Colonic mucosa (tissue), 4 donors: Measurements from ENCODE around the gene GPR63. TPM values are rescaled to one million over a fixed set of nuclear protein-coding genes. Genes with fewer than 3 reads are reported as not detected.

Source experiments
- DNase-seq: peaks from one replicate; pipeline ENCODE4 v3.0.0-alpha.2; 2020
- H3K27ac ChIP-seq: fragments of 200-600 bp; one replicate; pipeline ENCODE4 v1.8.0; 2021
- H3K27me3 ChIP-seq: fragments of 200-600 bp; one replicate; pipeline ENCODE4 v1.8.0; 2021
- H3K36me3 ChIP-seq: fragments of 200-600 bp; one replicate; pipeline ENCODE4 v1.8.0; 2021
- H3K4me1 ChIP-seq: fragments of 200-600 bp; one replicate; pipeline ENCODE4 v1.8.0; 2021; ENCODE audit warnings: mild to moderate bottlenecking
- H3K4me3 ChIP-seq: fragments of 200-600 bp; one replicate; pipeline ENCODE4 v1.8.0; 2021
- H3K9ac ChIP-seq, 2 donors: one replicate each; pipeline ENCODE4 v1.7.0; 2013; ENCODE audit warnings: control low read depth in 2 of 2, low read depth in 2 of 2, low read length in 2 of 2
- H3K9me3 ChIP-seq: fragments of 200-600 bp; one replicate; pipeline ENCODE4 v1.8.0; 2021
- intact Hi-C: fragments of 100-400 bp; cut with DNase I; formaldehyde crosslinking; loops from one replicate; pipeline ENCODE4 v1.14.1; 2022
- total RNA-seq, 2 donors: library from RNA; stranded (reverse); fragmentation: NEBNext Ultra II Directional in 1 of 2; extraction: Animal tissue kit (Norgen Biotek cat#: 25700) in 1 of 2; gene quantifications; one replicate each; pipeline ENCODE4 v1.2.1, GENCODE V29; 2021
- TF ChIP-seq, protein P1 (sequence below): fragments of 200-600 bp; IDR thresholded peaks from one replicate; pipeline ENCODE4 v1.8.0; 2022; ENCODE audit warnings: antibody characterized with exemption, mild to moderate bottlenecking
- donor health status: healthy.
- donor health status: DM: no; HTN: no; CAD: no.
- donor health status: DM: no; HTN: no; CAD: no.

GPR63 gene
- total RNA-seq, 2 donors from 2014 or later = 0.96 to 1.9 TPM

GRCh38 chr6:96811670-96812069 is 25.6 kb downstream of the GPR63 start:
- Histone ChIP-seq H3K27ac (no peak overlapping the region), H3K4me3 (no peak overlapping the region), H3K9ac (no peak overlapping the region), H3K36me3 (no peaks in the 10 kb centered on the region), H3K9me3 (no peaks in the 10 kb centered on the region), H3K27me3 (no peaks in the 10 kb centered on the region), H3K4me1 (no peaks in the 10 kb centered on the region)
- TF ChIP-seq, protein P1, sequence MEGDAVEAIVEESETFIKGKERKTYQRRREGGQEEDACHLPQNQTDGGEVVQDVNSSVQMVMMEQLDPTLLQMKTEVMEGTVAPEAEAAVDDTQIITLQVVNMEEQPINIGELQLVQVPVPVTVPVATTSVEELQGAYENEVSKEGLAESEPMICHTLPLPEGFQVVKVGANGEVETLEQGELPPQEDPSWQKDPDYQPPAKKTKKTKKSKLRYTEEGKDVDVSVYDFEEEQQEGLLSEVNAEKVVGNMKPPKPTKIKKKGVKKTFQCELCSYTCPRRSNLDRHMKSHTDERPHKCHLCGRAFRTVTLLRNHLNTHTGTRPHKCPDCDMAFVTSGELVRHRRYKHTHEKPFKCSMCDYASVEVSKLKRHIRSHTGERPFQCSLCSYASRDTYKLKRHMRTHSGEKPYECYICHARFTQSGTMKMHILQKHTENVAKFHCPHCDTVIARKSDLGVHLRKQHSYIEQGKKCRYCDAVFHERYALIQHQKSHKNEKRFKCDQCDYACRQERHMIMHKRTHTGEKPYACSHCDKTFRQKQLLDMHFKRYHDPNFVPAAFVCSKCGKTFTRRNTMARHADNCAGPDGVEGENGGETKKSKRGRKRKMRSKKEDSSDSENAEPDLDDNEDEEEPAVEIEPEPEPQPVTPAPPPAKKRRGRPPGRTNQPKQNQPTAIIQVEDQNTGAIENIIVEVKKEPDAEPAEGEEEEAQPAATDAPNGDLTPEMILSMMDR = no peak
- no peak for DNase-seq
- intact Hi-C loops = no loop called here

- intact Hi-C loops = no loop called here
- Histone ChIP-seq H3K27me3 (no peaks in the 10 kb centered on the region), H3K27ac (no peak overlapping the region), H3K9ac (no peak overlapping the region), H3K9me3 (no peaks in the 10 kb centered on the region), H3K36me3 (no peaks in the 10 kb centered on the region), H3K4me3 (no peak overlapping the region), H3K4me1 (no peaks in the 10 kb centered on the region)
- TF ChIP-seq, protein P1 = no peak
- no peak for DNase-seq
These were observed 26.1 kb downstream of the GPR63 start for GRCh38 chr6:96811136-96811535.

DNA sequence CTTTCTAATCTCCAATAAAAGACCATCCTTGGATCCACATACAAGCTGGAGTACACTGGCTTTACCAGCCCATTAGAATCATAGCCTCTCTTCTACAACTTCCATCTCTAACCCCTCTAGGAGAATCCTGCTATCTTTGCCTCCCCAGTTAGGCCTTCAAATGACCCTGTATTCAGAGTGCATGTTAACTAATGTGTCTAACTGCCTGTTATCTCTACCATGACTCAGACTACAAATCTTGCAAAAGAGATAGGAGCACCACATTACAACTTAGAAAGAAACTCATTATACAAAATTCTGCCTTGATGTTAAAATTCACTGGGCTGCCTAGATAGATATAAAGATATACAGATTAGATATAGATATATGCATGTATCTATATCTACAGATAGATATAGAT is 28.2 kb downstream of the GPR63 start:
- Histone ChIP-seq H3K27ac (no peak overlapping the region), H3K9me3 (no peaks in the 10 kb centered on the region), H3K9ac (no peak overlapping the region), H3K27me3 (no peaks in the 10 kb centered on the region), H3K4me3 (no peak overlapping the region), H3K36me3 (no peaks in the 10 kb centered on the region), H3K4me1 (no peaks in the 10 kb centered on the region)
- TF ChIP-seq, protein P1 = no peak
- intact Hi-C loops = no loop called here
- no peak for DNase-seq

DNA sequence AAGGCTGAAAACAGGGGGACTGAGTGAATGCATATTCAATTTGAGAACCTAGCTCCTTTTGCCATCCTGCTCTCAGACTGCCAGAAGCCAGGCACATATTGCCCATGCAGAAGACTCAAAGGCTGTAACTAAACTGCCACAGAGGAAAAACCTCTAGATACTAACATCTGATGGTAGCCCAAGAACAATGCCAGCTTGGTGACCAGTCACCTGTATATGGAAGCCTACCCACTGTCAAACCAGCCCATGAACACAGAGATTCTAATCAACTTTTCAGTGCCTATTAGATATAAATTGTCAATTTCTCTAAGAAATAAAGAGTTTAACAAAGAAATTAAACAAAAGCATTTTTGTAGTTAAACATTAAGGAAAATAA is 34.2 kb downstream of the GPR63 start:
- Histone ChIP-seq H3K27ac (no peak overlapping the region), H3K4me1 (no peaks in the 10 kb centered on the region), H3K9me3 (no peaks in the 10 kb centered on the region), H3K36me3 (no peaks in the 10 kb centered on the region), H3K4me3 (no peak overlapping the region), H3K27me3 (no peaks in the 10 kb centered on the region), H3K9ac (no peak overlapping the region)
- intact Hi-C loops = no loop called here
- no peak for DNase-seq
- TF ChIP-seq, protein P1 = no peak

DNA sequence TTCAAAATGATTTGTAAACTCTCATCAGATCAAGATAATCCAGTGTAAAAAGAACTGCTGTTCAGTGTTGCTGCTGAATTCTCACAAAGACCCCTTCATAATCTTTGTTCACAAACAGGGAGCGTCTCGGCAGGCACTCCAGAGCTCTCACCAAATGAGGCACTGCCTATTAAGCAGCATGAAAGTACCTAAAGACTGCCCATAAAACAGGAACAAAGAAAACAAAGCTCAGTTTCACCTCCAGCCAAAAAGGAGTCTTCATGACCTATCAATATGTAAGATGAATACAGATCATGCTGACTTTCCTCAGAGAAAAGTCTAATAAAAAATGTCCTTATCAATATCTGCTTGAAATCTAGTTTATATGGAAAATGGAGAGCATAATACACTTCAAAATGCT is 41.8 kb downstream of the GPR63 start:
- Histone ChIP-seq H3K4me1 (no peaks in the 10 kb centered on the region), H3K9me3 (no peaks in the 10 kb centered on the region), H3K9ac (no peak overlapping the region), H3K4me3 (no peak overlapping the region), H3K36me3 (no peaks in the 10 kb centered on the region), H3K27ac (no peak overlapping the region), H3K27me3 (no peaks in the 10 kb centered on the region)
- TF ChIP-seq, protein P1 = no peak
- no peak for DNase-seq
- intact Hi-C loops = no loop called here

GRCh38 chr6:96794980-96795379 is 42.3 kb downstream of the GPR63 start:
- no peak for DNase-seq
- H3K27me3 ChIP-seq = no peaks in the 10 kb centered on the region
- H3K4me3 ChIP-seq = no peak overlapping the region
- H3K36me3 ChIP-seq = no peaks in the 10 kb centered on the region
- H3K9ac ChIP-seq = no peak overlapping the region
- TF ChIP-seq, protein P1 = no peak
- intact Hi-C loops = no loop called here
- no peaks in the 10 kb centered on the region for H3K4me1 ChIP-seq
- H3K9me3 ChIP-seq = no peaks in the 10 kb centered on the region
- H3K27ac ChIP-seq = no peak overlapping the region
